ENCODE measurements around the gene GARS1.

- TF ChIP-seq POLR2A (IDR thresholded peaks at IDR 0.05) (no peak), CTCF (IDR thresholded peaks at IDR 0.05 in 8 of 11, conservative IDR thresholded peaks at IDR 0.05 in 3 of 11) (no peak), POLR2AphosphoS5 (IDR thresholded peaks at IDR 0.05) (no peak)
Observed at GRCh38 chr7:30662431-30662939, 67.8 kb downstream of the GARS1 start.
